ENCODE results near the gene TBC1D14.

Gene TBC1D14

DNA sequence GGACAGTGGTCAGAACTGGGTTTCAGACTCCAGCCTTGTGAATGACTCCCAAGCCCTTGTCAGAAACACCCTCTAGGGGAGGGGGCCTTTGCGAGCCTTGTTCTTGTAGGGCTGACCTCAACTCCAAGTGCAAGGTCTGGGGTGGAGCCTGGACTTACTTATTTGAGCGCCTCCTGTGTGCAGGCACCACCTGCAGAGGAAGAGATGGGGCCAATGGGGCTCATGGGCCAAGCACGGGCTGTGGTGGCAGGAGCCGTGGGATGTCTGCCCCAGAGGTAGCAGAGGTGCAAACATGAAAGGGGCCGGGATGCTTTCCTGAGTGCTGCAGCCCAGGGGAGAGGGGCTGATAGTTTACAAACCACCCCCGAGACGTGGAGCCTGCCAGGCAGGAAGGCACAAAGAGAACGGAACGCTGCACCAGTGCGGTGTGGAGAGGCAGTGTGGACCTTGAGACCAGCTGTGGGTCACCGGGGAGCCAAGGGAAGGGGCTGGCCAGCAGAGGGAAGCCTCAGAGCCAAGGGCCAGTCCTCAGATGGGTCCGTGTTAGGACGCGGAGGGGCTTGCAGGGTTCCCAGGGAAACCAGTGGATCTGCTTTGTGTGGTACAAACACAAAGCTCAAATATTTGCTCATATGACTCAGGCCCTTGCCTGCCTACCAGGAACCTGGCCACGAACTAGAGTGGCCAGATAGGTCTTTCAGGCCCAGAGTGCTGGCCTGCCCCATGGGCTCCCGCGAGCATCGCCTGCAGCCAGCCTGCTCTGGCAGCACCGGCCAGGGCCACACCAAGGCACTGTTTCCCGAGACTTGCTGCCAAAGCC is 124.8 kb downstream of the TBC1D14 start:
- Histone ChIP-seq H3K4me3 (replicated peaks; ENCODE audit: low read depth, low read length) (no peak overlapping the region), H3K27me3 (replicated peaks; ENCODE audit: control insufficient read depth, insufficient read depth, low read length) (no peaks in the 10 kb centered on the region), H3K36me3 (ENCODE audit: control insufficient read depth, insufficient read depth, low read length) (peaks cover 17% of the 10 kb centered on the region)
- TF ChIP-seq, protein P1, sequence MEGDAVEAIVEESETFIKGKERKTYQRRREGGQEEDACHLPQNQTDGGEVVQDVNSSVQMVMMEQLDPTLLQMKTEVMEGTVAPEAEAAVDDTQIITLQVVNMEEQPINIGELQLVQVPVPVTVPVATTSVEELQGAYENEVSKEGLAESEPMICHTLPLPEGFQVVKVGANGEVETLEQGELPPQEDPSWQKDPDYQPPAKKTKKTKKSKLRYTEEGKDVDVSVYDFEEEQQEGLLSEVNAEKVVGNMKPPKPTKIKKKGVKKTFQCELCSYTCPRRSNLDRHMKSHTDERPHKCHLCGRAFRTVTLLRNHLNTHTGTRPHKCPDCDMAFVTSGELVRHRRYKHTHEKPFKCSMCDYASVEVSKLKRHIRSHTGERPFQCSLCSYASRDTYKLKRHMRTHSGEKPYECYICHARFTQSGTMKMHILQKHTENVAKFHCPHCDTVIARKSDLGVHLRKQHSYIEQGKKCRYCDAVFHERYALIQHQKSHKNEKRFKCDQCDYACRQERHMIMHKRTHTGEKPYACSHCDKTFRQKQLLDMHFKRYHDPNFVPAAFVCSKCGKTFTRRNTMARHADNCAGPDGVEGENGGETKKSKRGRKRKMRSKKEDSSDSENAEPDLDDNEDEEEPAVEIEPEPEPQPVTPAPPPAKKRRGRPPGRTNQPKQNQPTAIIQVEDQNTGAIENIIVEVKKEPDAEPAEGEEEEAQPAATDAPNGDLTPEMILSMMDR (IDR thresholded peaks at IDR 0.05; ENCODE audit: insufficient read depth, low read length, poor library complexity, severe bottlenecking): no peak
- no peak for DNase-seq (ENCODE audit: extremely low read depth, insufficient read length)

GRCh38 chr4:7037425-7037824 is 127.8 kb downstream of the TBC1D14 start:
- Histone ChIP-seq H3K4me3 (replicated peaks; ENCODE audit: low read depth, low read length) (no peak overlapping the region), H3K27me3 (replicated peaks; ENCODE audit: control insufficient read depth, insufficient read depth, low read length) (no peaks in the 10 kb centered on the region), H3K36me3 (ENCODE audit: control insufficient read depth, insufficient read depth, low read length) (peaks cover under 1% of the 10 kb centered on the region; the same call in 1 of the 2 replicates)
- TF ChIP-seq, protein P1 (IDR thresholded peaks at IDR 0.05; ENCODE audit: insufficient read depth, low read length, poor library complexity, severe bottlenecking): peak; percentile 26
- no peak for DNase-seq (ENCODE audit: extremely low read depth, insufficient read length)

- TF ChIP-seq, protein P1 (IDR thresholded peaks at IDR 0.05; ENCODE audit: insufficient read depth, low read length, poor library complexity, severe bottlenecking): no peak
- DNase-seq (ENCODE audit: extremely low read depth, insufficient read length): no peak
- Histone ChIP-seq H3K36me3 (ENCODE audit: control insufficient read depth, insufficient read depth, low read length) (no peaks in the 10 kb centered on the region), H3K27me3 (replicated peaks; ENCODE audit: control insufficient read depth, insufficient read depth, low read length) (no peaks in the 10 kb centered on the region), H3K4me3 (replicated peaks; ENCODE audit: low read depth, low read length) (no peak overlapping the region)
These were observed 131.1 kb downstream of the TBC1D14 start for GRCh38 chr4:7040765-7041164.

DNA sequence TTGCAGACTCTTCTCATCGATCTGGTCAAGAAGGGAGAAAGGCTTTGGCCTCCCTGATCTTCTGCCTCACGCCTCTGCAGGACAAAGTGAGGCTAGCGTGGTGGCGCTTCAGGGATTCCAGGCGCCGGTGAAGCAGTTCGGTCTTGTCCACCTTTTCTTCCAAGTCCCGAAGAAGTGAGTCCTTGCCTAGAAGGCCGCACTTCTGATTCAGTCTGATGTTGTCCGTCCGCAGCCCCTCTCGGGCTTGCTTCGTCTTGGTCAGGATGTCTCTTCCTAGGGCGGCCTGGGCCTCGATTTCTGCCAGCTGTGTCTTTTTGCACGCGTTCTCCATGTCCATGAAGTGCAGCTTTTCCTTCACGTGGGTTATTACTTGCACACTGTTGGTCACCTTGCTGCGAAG is 131.6 kb downstream of the TBC1D14 start:
- Histone ChIP-seq H3K36me3 (ENCODE audit: control insufficient read depth, insufficient read depth, low read length) (no peaks in the 10 kb centered on the region), H3K4me3 (replicated peaks; ENCODE audit: low read depth, low read length) (no peak overlapping the region), H3K27me3 (replicated peaks; ENCODE audit: control insufficient read depth, insufficient read depth, low read length) (no peaks in the 10 kb centered on the region)
- DNase-seq (ENCODE audit: extremely low read depth, insufficient read length): no peak
- TF ChIP-seq, protein P1 (IDR thresholded peaks at IDR 0.05; ENCODE audit: insufficient read depth, low read length, poor library complexity, severe bottlenecking): no peak

GRCh38 chr4:7041801-7042502 is 132.3 kb downstream of the TBC1D14 start:
- Histone ChIP-seq H3K27me3 (replicated peaks; ENCODE audit: control insufficient read depth, insufficient read depth, low read length) (no peaks in the 10 kb centered on the region), H3K4me3 (replicated peaks; ENCODE audit: low read depth, low read length) (peak overlapping the region; percentile 73), H3K36me3 (ENCODE audit: control insufficient read depth, insufficient read depth, low read length) (no peaks in the 10 kb centered on the region)
- no peak for DNase-seq (ENCODE audit: extremely low read depth, insufficient read length)
- TF ChIP-seq, protein P1 (IDR thresholded peaks at IDR 0.05; ENCODE audit: insufficient read depth, low read length, poor library complexity, severe bottlenecking): no peak

Measured in GM06990 (cell line).